ENCODE results near the gene MAP3K14. TPM values are rescaled to one million over a fixed set of nuclear protein-coding genes. Genes with fewer than 3 reads are reported as not detected.

The MAP3K14 gene
- polyA plus RNA-seq, 3 donors: 1.4 to 29.9 (median 3.8) TPM

DNA sequence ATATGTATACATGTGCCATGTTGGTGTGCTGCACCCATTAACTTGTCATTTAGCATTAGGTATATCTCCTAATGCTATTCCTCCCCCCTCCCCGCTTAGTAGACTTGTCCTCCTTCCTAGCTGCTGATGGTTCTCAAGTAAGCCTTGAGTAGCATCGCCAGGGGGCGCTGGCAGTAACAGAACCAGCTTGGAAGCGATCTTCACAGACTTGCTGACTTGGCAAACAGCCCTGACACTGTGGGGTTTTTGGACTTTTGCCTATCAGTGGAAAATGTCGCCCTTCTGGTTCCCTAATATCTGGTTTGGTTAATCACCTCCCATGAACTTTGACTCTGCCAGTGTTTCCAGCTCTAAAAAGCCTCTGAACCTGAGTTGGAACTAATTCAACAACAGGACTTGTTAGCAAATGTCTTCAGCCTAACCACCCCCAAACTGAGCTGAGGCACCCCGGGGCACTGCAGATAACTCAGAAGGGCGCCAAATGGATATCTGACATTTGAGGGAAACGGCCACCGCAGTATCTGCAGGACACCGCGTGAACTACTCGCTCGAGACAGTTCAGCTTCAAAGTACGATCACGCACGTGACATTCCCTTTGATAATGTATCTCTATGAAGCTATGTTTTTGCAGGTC is 39.5 kb downstream of the MAP3K14 start:
- Mint-ChIP-seq H3K27ac (peak overlapping the region in 2 of 7 donors; percentile 6 to 32), H3K4me3 (no peak overlapping the region)
- intact Hi-C loops (cut with micrococcal nuclease): loop anchor here (1.0 to 5.0 kb wide), 2 partner anchors 35 to 108 kb away; no protein-coding TSS in a partner anchor

DNA sequence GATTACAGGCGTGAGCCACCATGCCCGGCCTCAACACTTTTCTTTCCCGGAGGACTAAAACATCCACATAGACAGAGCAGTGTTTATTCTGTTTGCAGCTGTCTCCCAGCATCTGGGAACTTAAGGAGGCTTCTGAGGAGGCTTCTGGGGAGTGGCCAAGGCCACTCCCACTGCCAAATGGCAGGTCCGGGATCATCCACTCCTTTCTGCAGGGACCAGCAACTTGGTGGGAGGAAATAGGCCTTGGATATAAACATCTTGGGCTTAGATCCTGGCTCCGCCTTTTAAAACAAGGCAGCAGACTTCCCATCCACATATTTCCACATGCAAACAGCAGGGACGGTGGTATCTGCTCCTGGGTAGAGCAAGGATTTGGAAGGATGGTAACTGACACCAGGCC is 40.8 kb downstream of the MAP3K14 start:
- Histone ChIP-seq H2AFZ (ENCODE audit: insufficient read depth, low read depth, low read length, poor library complexity, severe bottlenecking) (no peak overlapping the region), H3K27ac (ENCODE audit: low read depth in 1 of 2, low read length in 2 of 2) (no peak overlapping the region), H3K27me3 (ENCODE audit: control insufficient read depth in 2 of 2, insufficient read depth in 2 of 2, low read length in 2 of 2) (no peaks in the 10 kb centered on the region), H3K9ac (ENCODE audit: insufficient read depth, low read length, poor library complexity, severe bottlenecking) (no peak overlapping the region), H3K4me2 (replicated peaks; ENCODE audit: extremely low read depth, low read length, poor library complexity, severe bottlenecking) (no peak overlapping the region), H3K4me3 (replicated peaks in 1 of 3; ENCODE audit: low read depth in 2 of 3, low read length in 3 of 3) (no peak overlapping the region), H3K4me1 (ENCODE audit: control insufficient read depth in 1 of 2, insufficient read depth in 2 of 2, low read length in 2 of 2) (peaks cover 3 to 5% of the 10 kb centered on the region in 2 donors), H3K36me3 (replicated peaks in 1 of 2; ENCODE audit: control insufficient read depth in 1 of 2, insufficient read depth in 2 of 2, low read length in 2 of 2) (peaks cover 38 to 76% of the 10 kb centered on the region in 2 donors), H3K9me3 (replicated peaks in 1 of 2; ENCODE audit: control insufficient read depth in 1 of 2, insufficient read depth in 1 of 2, low read length in 2 of 2) (no peaks in the 10 kb centered on the region), H4K20me1 (ENCODE audit: insufficient read depth, low read length) (peaks cover 43% of the 10 kb centered on the region), H3K79me2 (ENCODE audit: insufficient read depth, low read length) (no peaks in the 10 kb centered on the region)
- intact Hi-C loops (cut with micrococcal nuclease): loop anchor here in 1 of 2 donors (5.0 kb wide), 1 partner anchor 36 kb away; no protein-coding TSS in a partner anchor
- H3K4me1 Mint-ChIP-seq: peaks cover 9% of the 10 kb centered on the region
- no peaks in the 10 kb centered on the region for H3K9me3 Mint-ChIP-seq
- no peak overlapping the region for H3K4me3 Mint-ChIP-seq
- no peak overlapping the region for H3K27ac Mint-ChIP-seq
- no peak for DNase-seq
- no CpG with 5 or more reads among the region's 6 CpGs for WGBS (ENCODE audit: insufficient coverage)
- no peak for TF ChIP-seq CTCF (IDR thresholded peaks at IDR 0.05)
- peaks cover 0 to 2% (median 0%) of the 10 kb centered on the region in 3 donors for H3K27me3 Mint-ChIP-seq (ENCODE audit: low read depth in 3 of 3)
- H3K36me3 Mint-ChIP-seq: peaks cover 54 to 81% of the 10 kb centered on the region in 2 donors

More for the DNA sequence above, 39.5 kb downstream of the MAP3K14 start:
- Histone ChIP-seq H3K27ac (ENCODE audit: low read depth in 1 of 2, low read length in 2 of 2) (no peak overlapping the region), H4K20me1 (ENCODE audit: insufficient read depth, low read length) (peaks cover 46% of the 10 kb centered on the region), H3K4me3 (replicated peaks in 1 of 3; ENCODE audit: low read depth in 2 of 3, low read length in 3 of 3) (no peak overlapping the region), H3K27me3 (ENCODE audit: control insufficient read depth in 2 of 2, insufficient read depth in 2 of 2, low read length in 2 of 2) (no peaks in the 10 kb centered on the region), H3K4me1 (ENCODE audit: control insufficient read depth in 1 of 2, insufficient read depth in 2 of 2, low read length in 2 of 2) (peaks cover 3 to 5% of the 10 kb centered on the region in 2 donors), H3K9ac (ENCODE audit: insufficient read depth, low read length, poor library complexity, severe bottlenecking) (no peak overlapping the region), H3K9me3 (replicated peaks in 1 of 2; ENCODE audit: control insufficient read depth in 1 of 2, insufficient read depth in 1 of 2, low read length in 2 of 2) (no peaks in the 10 kb centered on the region), H3K36me3 (replicated peaks in 1 of 2; ENCODE audit: control insufficient read depth in 1 of 2, insufficient read depth in 2 of 2, low read length in 2 of 2) (peaks cover 35 to 75% of the 10 kb centered on the region in 2 donors), H3K79me2 (ENCODE audit: insufficient read depth, low read length) (no peaks in the 10 kb centered on the region), H3K4me2 (replicated peaks; ENCODE audit: extremely low read depth, low read length, poor library complexity, severe bottlenecking) (no peak overlapping the region), H2AFZ (ENCODE audit: insufficient read depth, low read depth, low read length, poor library complexity, severe bottlenecking) (no peak overlapping the region)
- DNase-seq: peak; percentile 87 to 94 (median 91)
- no peaks in the 10 kb centered on the region for H3K9me3 Mint-ChIP-seq
- peaks cover 0 to 2% (median 0%) of the 10 kb centered on the region in 3 donors for H3K27me3 Mint-ChIP-seq (ENCODE audit: low read depth in 3 of 3)
- WGBS (ENCODE audit: insufficient coverage): 44% methylated on average over 15 of the region's 16 CpGs
- peak; percentile 79 for TF ChIP-seq CTCF (IDR thresholded peaks at IDR 0.05)
- H3K36me3 Mint-ChIP-seq: peaks cover 47 to 77% of the 10 kb centered on the region in 2 donors
- H3K4me1 Mint-ChIP-seq: peaks cover 9% of the 10 kb centered on the region
